DMS 273 (cell line): Measurements from ENCODE around the gene DPY19L1.
"Not testable (repeated sequence)": the region's sequence is repeated elsewhere in the genome, so short reads cannot be mapped to it uniquely, and the experiment has no call there.

Experiments
- DNase-seq: peaks from one replicate; lab custom pipeline; 2025; ENCODE audit not compliant: unreplicated experiment; lab: John Stamatoyannopoulos, UW

Gene DPY19L1

GRCh38 chr7:34928052-34928451 lies 109.2 kb downstream of the DPY19L1 start:
- DNase-seq = peak; percentile 56

GRCh38 chr7:34920470-34920869 lies 116.8 kb downstream of the DPY19L1 start:
- DNase-seq = not testable (repeated sequence)

- not testable (repeated sequence) for DNase-seq
These were observed 118.2 kb downstream of the DPY19L1 start for GRCh38 chr7:34919038-34919437.

GRCh38 chr7:34918198-34918861 lies 119.0 kb downstream of the DPY19L1 start:
- DNase-seq = peak; percentile 30

- not testable (repeated sequence) for DNase-seq
These were observed 119.8 kb downstream of the DPY19L1 start for GRCh38 chr7:34917515-34917914.

- peak; percentile 23 for DNase-seq
These were observed 121.0 kb downstream of the DPY19L1 start for GRCh38 chr7:34916267-34916666.

GRCh38 chr7:34912236-34912635 lies 125.0 kb downstream of the DPY19L1 start:
- DNase-seq = no peak

- DNase-seq = not testable (repeated sequence)
These were observed 130.9 kb downstream of the DPY19L1 start for GRCh38 chr7:34906266-34906850.

- no peak for DNase-seq
These were observed 132.3 kb downstream of the DPY19L1 start for GRCh38 chr7:34904987-34905386.

- not testable (repeated sequence) for DNase-seq
These were observed 133.4 kb downstream of the DPY19L1 start for GRCh38 chr7:34903921-34904320.

GRCh38 chr7:34902182-34902581 lies 135.1 kb downstream of the DPY19L1 start:
- no peak for DNase-seq

- DNase-seq = peak; percentile 67
These were observed 136.3 kb downstream of the DPY19L1 start for GRCh38 chr7:34900891-34901513.

- no peak for DNase-seq
These were observed 142.1 kb downstream of the DPY19L1 start for GRCh38 chr7:34895202-34895601.

- no peak for DNase-seq
These were observed 147.3 kb downstream of the DPY19L1 start for GRCh38 chr7:34889951-34890350.

- no peak for DNase-seq
These were observed 150.4 kb downstream of the DPY19L1 start for GRCh38 chr7:34886856-34887255.

GRCh38 chr7:34883855-34884254 lies 153.4 kb downstream of the DPY19L1 start:
- not testable (repeated sequence) for DNase-seq

- no peak for DNase-seq
These were observed 157.4 kb downstream of the DPY19L1 start for GRCh38 chr7:34879871-34880270.

- DNase-seq = not testable (repeated sequence)
These were observed 158.1 kb downstream of the DPY19L1 start for GRCh38 chr7:34878944-34879735.
